ENCODE results near the gene USP19. TPM values are rescaled to one million over a fixed set of nuclear protein-coding genes. Genes with fewer than 3 reads are reported as not detected.
A peak's percentile ranks its signal among the peaks of the same experiment; 100 is the strongest.

Gene USP19
- total RNA-seq, 1 donor from 2014 or later, result 42.9 TPM

GRCh38 chr3:49104427-49105291 lies 16.0 kb downstream of the USP19 start, which contains the start of gene QARS1:
Gene QARS1, minus strand, starts transcription at chr3:49104757. Its CDS starts 24 bp downstream, at chr3:49104733.
- peak; percentile 68 for DNase-seq (ENCODE audit: low read depth, low spot score)

DNA sequence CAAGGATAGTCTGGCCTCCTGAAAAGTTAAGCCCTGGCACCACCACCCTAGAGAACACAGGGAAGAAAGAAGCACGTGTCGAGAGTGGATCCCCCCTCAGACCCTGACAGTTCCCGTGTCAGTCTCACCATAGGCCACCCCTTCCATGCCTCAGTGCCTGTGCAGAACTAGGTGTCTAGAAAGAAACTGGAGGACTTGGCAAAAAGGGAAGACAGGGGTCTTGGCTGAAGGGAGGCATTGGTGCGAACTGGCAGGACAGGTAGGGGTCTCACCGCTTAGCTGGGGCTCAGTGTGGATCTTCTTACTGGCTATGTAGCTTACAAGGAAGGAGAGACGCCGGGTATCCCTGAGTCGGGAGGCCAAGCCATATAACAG lies 16.6 kb downstream of the USP19 start:
- no peak for DNase-seq (ENCODE audit: low read depth, low spot score)

- DNase-seq (ENCODE audit: low read depth, low spot score), result no peak
These were observed 20.5 kb downstream of the USP19 start for GRCh38 chr3:49100046-49100615.

DNA sequence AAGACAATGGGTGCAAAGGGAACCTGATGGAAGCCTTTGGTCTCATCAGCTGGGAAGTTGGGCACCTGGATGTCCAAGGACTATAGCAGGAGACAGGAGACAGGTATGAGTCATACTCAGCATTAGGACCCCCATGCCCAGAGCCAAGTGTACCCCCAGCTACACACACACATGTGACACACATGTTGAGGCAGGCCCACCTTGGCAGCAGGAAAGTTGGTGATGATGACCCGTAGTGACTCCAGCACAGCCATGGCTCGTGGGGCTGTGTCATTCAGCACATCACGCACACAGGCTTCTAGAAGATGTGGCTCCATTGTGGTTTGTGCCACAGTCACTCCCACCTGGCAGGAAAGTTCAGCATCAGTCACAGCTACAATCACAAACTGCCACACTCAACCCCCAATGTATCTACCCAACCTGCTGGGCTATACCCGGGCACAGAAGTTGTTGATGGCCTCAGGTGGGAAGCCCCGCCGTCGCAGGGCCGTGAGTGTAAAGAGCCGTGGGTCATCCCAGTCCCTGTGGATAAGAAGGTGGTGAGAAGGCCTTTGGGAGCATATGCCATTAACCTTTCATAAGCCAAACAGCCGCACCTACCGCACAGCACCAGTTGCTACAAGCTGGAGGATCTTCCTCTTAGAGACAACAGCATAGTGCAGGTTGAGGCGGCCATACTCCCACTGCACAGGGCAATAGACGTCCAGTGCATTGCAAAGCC lies 21.6 kb downstream of the USP19 start:
- DNase-seq (ENCODE audit: low read depth, low spot score), result no peak

DNA sequence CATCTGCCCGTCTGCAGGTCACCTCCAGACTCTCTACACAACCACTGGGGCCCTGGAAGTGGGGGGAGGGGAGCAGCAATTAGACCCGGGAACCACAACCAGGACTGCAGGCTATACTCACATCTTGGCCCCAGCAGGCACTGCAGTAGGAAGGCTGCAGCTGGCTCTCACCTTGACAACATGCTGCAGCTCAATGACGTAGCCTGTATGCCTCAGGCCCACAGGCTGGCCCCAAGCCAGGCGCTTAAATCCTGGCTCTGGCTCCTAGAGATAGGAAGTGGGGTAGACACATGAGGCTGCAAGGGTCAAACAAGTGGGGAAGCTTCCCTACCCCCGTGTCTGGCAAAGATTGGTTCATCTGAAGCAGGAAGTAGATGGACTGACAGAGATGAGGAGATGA lies 22.2 kb downstream of the USP19 start:
- no peak for DNase-seq (ENCODE audit: low read depth, low spot score)

DNA sequence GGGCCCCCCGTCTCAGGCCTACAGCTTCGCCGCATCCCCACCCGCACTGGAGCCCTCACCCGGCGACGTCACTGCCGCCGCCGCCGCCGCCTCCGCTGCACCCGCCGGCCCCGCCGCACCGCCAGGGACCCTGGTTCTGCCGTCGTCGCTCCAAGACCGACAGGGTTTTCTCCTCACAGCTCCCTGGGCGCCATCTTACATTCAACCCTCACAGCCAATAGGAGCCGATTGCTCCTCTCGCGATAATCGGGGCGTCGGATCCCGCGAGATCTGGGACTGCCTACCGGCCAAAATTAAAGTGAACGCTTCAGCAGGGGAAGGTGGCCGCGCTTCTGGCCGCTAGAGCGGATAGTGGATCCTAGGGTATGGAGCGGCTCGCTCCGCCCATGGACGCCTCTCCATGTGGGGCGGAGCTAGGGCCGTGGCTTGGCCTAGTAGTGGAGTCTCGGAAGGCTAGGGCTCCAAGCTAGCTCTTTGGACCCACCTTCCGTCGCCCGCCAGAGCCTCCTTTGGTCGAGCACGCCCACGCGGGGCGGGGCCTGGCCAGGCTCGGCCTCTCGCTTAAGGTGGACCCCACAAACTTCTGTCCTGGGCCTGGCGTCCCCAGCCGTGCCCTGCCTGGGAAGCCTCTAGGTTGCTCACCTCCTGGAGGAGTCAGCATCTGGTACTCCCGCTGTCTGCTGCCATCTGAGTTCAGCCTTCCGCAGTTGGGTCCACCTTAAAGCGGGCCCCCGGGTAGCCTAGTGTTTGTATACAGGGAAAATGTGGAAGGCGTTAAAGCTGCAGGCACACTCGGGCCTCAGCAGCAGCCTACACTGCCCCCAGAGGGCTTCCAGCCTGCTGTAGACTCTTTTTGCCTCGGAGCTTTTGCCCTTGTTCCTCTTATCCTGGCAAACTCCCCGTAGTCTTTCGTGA lies 26.5 kb downstream of the USP19 start, which contains the start of gene QRICH1:
TSS of gene QRICH1 (minus strand) at position 219 of the 915 bp plus-strand sequence. CDS start 17,054 bp downstream, outside the sequence.
- peak; percentile 90 for DNase-seq (ENCODE audit: low read depth, low spot score)

GRCh38 chr3:49092938-49093852 lies 27.4 kb downstream of the USP19 start:
- peak; percentile 67 for DNase-seq (ENCODE audit: low read depth, low spot score)

DNA sequence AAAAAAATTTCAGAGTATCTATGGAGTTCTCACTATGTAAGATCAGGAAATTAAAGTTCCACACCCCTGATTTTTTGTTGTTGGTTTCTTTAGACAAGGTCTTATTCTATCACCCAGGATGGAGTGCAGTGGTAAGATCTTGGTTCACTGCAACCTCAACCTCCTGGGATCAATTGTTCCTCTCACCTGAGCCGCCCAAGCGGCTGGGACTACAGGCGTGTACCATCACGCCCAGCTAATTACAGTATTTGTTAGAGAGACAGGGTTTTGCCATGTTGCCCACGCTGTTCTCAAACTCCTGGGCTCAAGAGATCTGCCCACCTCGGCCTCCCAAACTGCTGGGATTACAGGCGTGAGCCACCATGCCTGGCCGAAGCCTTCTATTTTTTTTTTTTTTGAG lies 39.2 kb downstream of the USP19 start:
- DNase-seq (ENCODE audit: low read depth, low spot score), result no peak

DNA sequence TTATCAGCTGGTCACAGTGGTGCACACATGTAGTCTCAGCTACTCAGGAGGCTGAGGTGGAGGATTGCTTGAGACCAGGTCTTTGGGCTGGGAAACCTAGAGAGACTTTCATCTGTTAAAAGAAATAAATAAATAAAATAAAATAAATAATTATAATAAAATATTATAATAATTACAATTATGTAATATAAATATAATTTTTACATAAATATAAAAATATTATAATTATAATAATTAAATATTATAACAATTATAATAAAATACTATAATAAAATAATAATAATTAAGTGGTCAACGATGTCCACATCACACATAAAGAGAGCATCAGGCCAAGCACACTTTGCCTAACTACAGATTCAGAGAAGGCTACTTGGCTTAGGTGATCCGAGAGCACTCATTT lies 41.4 kb downstream of the USP19 start:
- DNase-seq (ENCODE audit: low read depth, low spot score), result no peak

GRCh38 chr3:49076646-49077045 lies 44.0 kb downstream of the USP19 start:
- DNase-seq (ENCODE audit: low read depth, low spot score), result no peak

DNA sequence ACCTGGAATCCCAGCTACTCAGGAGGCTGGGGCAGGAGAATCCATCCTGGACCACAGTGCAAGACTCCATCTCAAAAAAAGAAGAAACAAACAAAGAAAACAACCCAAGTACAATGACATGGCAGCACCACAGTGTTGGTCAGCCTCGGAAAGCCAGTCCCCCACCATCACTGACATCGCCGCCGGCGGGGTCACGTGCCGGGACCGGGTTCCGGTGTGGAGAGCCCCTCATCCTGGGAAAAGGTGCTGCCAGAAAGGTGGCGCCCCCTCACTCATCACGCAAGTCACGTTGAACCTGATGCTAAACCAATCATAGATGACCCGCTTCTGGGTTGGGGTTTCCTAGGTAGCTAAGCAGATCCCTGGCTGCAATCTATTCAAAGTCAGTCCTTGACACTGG lies 44.5 kb downstream of the USP19 start:
- DNase-seq (ENCODE audit: low read depth, low spot score), result no peak

Other genes with a start within 250 kb of the USP19 start
- 25.4 and 26.6 TPM in 2 replicates for gene SLC25A20, start 221.9 kb downstream of the USP19 start, total RNA-seq
- gene ARIH2, start 202.0 kb downstream of the USP19 start, total RNA-seq, result 61.3 and 85.8 TPM in 2 replicates
- gene P4HTM, start 130.6 kb downstream of the USP19 start, total RNA-seq, result 25.5 and 31.1 TPM in 2 replicates
- 66.7 and 71.2 TPM in 2 replicates for gene WDR6, start 113.4 kb downstream of the USP19 start, total RNA-seq
- gene DALRD3, start 102.2 kb downstream of the USP19 start, total RNA-seq, result 37.4 and 48.5 TPM in 2 replicates
- gene NDUFAF3, start 98.7 kb downstream of the USP19 start, total RNA-seq, result 62.8 and 65.7 TPM in 2 replicates
- gene IMPDH2, start 91.4 kb downstream of the USP19 start, total RNA-seq, result 352 and 465 TPM in 2 replicates
- gene QRICH1, start 26.8 kb downstream of the USP19 start, total RNA-seq, result 59.1 and 62.7 TPM in 2 replicates
- 321 and 422 TPM in 2 replicates for gene QARS1, start 16.1 kb downstream of the USP19 start, total RNA-seq
- 470 and 504 TPM in 2 replicates for gene LAMB2, start 12.2 kb upstream of the USP19 start, total RNA-seq
- 16.1 and 20.1 TPM in 2 replicates for gene CCDC71, start 45.5 kb upstream of the USP19 start, total RNA-seq
- gene KLHDC8B, start 50.8 kb upstream of the USP19 start, total RNA-seq, result 41.0 and 41.2 TPM in 2 replicates
- 1.2 and 1.4 TPM in 2 replicates for gene C3orf62, start 156.4 kb upstream of the USP19 start, total RNA-seq
- 27.8 and 35.4 TPM in 2 replicates for gene USP4, start 219.2 kb upstream of the USP19 start, total RNA-seq
- 371 and 509 TPM in 2 replicates for gene GPX1, start 237.5 kb upstream of the USP19 start, total RNA-seq